Stimulated activated CD4-positive, alpha-beta T cell treated with anti-CD3 and anti-CD28 coated beads, Interleukin-12 subunit alpha, Interleukin-12 subunit beta, amount 100 ng/mL, for 48 hours (primary cell): ENCODE measurements around the gene PEX5L.

Source experiments
- DNase-seq, 3 donors: peaks; one replicate each; pipeline ENCODE4 v3.0.0-alpha.2; 2020; ENCODE audit warnings: low read depth in 2 of 3, low spot score in 1 of 3

PEX5L gene

GRCh38 chr3:179896507-179896906 lies 140.2 kb downstream of the PEX5L start:
- DNase-seq = no peak

- DNase-seq = no peak
Observed at GRCh38 chr3:179895330-179895729, 141.4 kb downstream of the PEX5L start.

DNA sequence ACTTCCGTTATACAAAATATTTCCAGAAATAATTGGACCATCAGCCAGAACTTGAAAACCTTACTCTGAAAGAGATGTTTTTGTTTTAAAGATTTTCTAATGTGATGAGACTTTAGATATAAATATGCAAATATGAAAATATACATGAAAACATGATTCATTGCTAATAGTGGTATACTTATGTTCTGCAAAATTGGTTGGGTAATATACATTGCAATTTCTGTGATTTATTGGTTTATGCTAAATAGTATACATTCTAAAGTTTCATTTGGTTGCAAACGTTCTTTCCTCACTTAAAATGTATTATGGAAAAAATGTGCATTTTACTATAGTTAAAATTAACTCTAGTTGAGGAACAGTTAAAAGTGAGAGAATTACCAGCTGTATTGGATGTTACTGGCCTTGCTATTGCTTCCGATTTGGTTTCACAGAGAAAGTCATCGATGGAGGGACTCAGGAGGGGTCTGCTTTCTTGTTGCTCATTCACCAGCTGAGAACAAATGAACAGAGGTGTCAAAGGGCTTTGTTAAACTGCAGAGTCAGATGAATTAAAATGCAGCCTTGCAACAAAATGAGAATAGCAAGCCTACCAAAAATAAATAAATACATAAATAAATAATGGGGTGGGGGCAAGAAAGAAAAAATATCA lies 149.3 kb downstream of the PEX5L start:
- no peak for DNase-seq

DNA sequence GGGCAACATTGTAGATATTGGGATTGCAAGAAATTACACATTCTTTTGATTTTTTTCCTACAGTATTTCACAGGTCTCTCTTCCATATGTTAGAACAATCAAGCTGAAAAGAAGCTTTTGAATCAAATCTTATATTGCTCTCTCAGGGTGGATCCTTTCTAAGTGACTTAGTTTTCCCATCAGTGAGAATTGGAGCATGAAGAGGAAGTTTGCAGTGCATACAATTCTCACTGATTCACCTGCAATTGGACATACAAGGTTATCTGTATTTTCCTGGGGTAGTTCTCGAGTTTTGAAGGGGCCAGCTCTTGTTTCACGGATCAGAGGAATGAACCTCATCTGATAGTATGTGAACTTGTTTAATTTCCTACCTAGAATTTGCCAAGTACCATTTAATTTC lies 150.8 kb downstream of the PEX5L start:
- DNase-seq = no peak

- no peak for DNase-seq
Observed at GRCh38 chr3:179884136-179884535, 152.6 kb downstream of the PEX5L start.

GRCh38 chr3:179882292-179882691 lies 154.4 kb downstream of the PEX5L start:
- no peak for DNase-seq

DNA sequence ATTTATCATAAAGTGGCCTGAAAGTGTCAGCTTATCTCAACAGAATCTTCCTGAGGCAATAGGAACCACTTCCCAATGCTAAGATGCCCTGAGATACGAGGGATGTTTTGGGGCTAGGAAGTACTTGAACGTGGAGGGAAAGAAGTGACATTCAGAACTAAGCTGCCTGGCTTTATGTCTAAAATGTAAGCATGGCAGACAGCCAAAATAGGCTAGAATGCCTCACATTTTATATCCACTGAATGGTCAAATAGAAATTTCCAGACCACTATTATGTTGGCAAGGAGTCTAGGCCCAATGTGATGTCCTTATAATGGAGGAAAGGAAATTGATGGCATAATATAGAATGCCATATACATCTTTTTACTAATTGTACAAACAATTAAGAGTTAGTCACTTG lies 154.9 kb downstream of the PEX5L start:
- DNase-seq = no peak

GRCh38 chr3:179880868-179881267 lies 155.9 kb downstream of the PEX5L start:
- DNase-seq = no peak

- no peak for DNase-seq
Observed at GRCh38 chr3:179876440-179876839, 160.3 kb downstream of the PEX5L start.

- DNase-seq = no peak
Observed at GRCh38 chr3:179872842-179873241, 163.9 kb downstream of the PEX5L start.

DNA sequence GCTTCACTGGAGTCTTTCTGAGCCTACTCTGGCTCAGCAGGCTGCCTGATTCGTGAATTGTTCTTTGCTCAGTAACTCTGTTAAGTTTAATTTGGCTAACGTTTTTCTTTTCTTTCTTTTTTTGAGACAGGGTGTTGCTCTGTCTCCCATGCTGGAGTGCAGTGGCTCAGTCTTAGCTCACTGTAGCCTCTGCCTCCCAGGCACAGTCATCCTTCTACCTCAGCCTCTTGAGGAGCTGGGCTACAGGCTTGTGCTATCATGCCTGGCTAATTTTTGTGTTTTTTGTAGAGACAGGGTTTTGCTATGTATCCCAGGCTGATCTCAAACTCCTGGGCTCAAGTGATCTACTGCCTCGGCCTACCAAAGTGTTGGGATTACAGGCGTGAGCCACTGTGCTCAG lies 165.0 kb downstream of the PEX5L start:
- DNase-seq = no peak

DNA sequence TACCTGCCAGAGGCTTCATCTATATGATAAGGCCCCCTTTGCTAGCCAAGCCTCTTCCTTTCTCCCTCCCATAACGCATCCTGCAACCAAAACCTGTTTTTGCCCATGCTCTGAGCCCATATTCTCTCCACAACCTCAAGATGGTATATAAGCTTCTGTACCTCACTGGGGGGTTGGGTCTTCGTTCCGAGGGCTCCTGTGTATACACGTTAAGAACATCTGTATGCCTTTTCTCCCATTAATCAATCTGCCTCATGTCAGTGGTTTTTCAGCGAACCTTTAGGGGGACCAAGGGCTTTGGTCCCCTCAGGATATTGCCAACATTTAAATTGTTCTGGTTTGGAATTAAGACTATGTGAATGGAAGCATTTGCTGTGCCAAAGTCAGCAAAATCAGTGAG lies 168.0 kb downstream of the PEX5L start:
- DNase-seq = no peak

GRCh38 chr3:179867961-179868360 lies 168.8 kb downstream of the PEX5L start:
- DNase-seq = no peak

- no peak for DNase-seq
Observed at GRCh38 chr3:179865861-179866505, 170.8 kb downstream of the PEX5L start.

DNA sequence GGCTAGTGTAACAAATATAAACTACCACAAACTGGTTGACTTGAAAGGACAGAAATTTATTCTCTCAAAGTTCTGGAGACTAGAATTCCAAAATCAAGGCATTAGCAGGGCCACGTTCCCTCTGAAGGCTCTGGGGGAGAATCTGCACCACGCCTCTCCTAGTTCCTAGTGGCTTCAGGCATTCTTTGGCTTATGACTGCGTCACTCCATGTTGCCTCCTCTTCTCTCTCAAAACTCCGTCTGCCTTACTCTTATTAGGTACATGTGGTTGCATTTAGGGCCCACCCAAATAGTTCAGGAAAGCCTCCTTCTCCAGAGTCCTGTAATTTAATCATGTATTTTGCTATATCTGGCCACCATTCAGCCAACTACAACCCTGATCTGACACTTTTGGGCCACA lies 174.8 kb downstream of the PEX5L start:
- no peak for DNase-seq

DNA sequence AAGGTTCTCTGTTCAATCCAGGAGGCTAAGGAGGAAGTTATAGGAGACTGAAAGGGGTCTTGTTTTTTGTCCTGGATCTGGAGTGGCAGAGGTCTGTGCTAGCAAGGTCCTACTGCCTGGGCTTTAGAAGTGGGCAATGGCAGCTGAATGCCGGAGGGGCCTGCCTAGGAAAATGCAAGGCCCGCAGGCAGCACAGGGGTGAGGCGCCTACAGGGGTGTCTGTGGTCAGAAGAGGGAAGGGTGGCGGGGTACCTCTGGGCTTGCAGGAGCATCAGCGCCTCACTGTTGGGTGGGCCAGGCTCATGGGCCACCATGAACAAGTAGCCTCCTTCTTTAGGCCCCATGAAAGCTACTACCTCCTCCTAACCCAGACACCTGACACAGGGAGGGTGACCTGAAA lies 175.4 kb downstream of the PEX5L start:
- DNase-seq = no peak

- no peak for DNase-seq
Observed at GRCh38 chr3:179860275-179861107, 176.2 kb downstream of the PEX5L start.

DNA sequence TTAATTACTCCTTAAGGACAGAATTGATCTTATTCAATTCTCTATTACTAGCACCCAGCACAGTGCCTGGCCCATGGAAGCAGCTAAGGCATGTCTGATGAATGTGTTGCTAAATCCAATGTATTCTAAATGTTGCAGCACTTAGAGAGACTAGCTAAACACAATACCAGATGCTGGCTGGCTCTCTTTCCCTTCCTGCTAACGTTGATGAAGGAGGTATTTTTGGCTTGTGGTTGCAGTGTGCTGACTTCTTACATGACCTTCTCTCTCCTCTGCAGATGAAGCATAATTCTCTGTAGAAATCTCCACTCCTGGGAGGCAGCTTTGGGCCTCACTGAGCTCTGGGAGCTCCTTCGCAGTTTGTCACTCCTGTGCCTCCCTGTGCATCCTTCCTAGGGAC lies 183.6 kb downstream of the PEX5L start:
- no peak for DNase-seq

GRCh38 chr3:179852142-179852905 lies 184.4 kb downstream of the PEX5L start:
- no peak for DNase-seq

DNA sequence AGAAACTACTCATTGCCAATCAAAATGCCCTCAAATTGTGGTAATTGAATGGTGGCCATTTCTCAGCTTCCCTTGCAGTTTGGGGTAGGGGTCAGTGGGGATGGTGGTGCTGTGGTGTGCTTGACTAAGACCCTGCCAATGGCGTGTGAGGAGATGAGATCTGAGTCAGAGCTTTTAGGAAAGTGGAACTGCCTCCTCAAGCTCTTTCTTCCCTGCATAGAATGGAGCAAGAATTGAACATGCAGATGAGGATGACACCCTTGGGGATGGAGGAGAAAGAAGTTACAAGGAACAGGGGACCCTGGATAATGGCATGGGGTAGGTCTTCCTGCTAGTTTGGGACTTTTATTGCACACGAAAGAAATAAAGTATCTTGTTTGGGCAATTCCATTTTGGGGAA lies 188.0 kb downstream of the PEX5L start:
- no peak for DNase-seq

DNA sequence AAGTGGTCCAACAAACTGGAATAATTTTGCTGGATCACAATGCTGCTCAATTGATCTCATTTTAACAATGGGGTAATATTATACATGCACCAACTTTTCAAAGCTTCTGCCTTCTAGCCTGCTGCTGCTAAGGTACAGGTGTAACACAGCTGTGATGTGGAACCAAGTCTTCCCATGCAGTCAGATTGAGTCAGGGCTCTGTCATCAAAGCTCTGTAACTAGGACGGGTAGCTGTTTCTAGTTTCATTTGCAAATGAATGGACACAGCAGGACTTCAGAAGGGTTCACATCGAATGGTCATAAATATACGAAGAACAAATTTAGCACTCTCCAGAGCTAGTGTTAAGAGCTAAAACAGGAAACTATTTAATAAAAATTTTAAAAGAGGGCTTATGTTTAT lies 194.7 kb downstream of the PEX5L start:
- no peak for DNase-seq

- DNase-seq = no peak
Observed at GRCh38 chr3:179840985-179841384, 195.8 kb downstream of the PEX5L start.
